NCI-H187 treated with DMSO at 0.1 percent for 48 hours (cell line): Measurements from ENCODE around the gene RNF212B.
A peak's percentile ranks its signal among the peaks of the same experiment; 100 is the strongest.

Experiments used
- DNase-seq: peaks from one replicate; lab custom pipeline; 2025; lab: John Stamatoyannopoulos, UW

The RNF212B gene

DNA sequence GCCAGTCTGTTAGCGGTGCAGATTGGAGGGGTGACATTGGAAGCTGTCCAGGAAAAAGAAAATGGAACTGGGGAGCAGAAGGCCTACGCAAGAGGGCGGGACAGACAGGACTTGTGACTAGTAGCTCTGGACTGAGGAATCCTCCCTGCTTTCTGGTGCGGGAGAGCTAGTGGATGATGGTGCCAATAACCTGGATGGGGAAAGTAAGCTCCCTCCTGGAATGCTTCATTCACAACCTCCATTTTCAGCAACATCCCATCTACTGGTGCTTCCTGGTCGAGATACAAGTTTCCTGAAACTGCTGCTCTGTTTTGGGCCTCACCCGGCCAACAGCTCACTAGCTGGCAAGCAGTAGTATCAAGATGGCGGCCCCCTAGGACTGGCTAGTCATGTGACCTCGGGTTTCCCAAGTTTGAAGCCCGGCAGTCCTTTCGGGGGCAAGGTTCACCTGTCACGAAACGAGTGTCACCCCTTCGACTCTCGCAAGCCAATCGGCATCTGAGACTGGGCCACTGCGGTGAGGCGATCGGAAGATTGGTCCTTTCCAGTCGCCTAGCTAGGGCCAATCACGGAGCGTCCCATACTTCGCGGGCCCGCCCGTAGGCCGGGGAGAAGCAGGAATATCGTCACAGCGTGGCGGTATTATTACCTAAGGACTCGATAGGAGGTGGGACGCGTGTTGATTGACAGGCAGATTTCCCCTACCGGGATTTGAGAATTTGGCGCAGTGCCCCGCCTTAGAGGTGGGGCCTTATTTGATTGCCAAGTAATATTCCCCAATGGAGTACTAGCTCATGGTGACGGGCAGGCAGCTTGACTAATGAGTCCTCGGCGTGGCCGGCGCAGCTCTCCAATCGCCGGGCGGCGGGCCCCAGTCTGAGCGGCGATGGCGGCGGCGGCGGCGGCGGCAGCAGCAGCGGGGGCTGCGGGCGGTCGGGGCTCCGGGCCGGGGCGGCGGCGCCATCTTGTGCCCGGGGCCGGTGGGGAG lies 83.1 kb downstream of the RNF212B start, which contains the start of gene PABPN1:
Gene PABPN1, plus strand, starts transcription at position 874 of the 988 bp plus-strand sequence. Its CDS starts 13 bp downstream, at position 887.
- DNase-seq = peak; percentile 98

GRCh38 chr14:23321572-23322547 lies 84.1 kb downstream of the RNF212B start:
- no peak for DNase-seq
